GM12875 (cell line): ENCODE data around the gene ME3.

ENCODE experiments used
- H3K4me3 ChIP-seq: one replicate; pipeline ENCODE4 v1.5.1; 2011; ENCODE audit warnings: low read depth, low read length, control low read depth
- CTCF ChIP-seq: IDR thresholded peaks from 2 replicates; pipeline ENCODE4 v1.5.1; 2011; ENCODE audit warnings: low read depth, mild to moderate bottlenecking, control low read depth, inconsistent platforms, low read length, moderate library complexity, borderline replicate concordance; ENCODE audit not compliant: insufficient read depth

ME3 gene

GRCh38 chr11:86580535-86580934 is 91.9 kb downstream of the ME3 start:
- no peak for TF ChIP-seq CTCF

GRCh38 chr11:86579406-86579731 is 93.0 kb downstream of the ME3 start:
- no peak overlapping the region for H3K4me3 ChIP-seq
- no peak for TF ChIP-seq CTCF

More at GRCh38 chr11:86580535-86580934, 91.9 kb downstream of the ME3 start:
- no peak overlapping the region for H3K4me3 ChIP-seq

GRCh38 chr11:86578727-86579405 is 93.5 kb downstream of the ME3 start:
- no peak for TF ChIP-seq CTCF
- H3K4me3 ChIP-seq, result no peak overlapping the region

GRCh38 chr11:86577644-86578636 is 94.5 kb downstream of the ME3 start:
- H3K4me3 ChIP-seq, result no peak overlapping the region
- TF ChIP-seq CTCF, result no peak

GRCh38 chr11:86576946-86577624 is 95.3 kb downstream of the ME3 start:
- no peak overlapping the region for H3K4me3 ChIP-seq
- TF ChIP-seq CTCF, result no peak

- H3K4me3 ChIP-seq, result no peak overlapping the region
- TF ChIP-seq CTCF, result no peak
Observed at GRCh38 chr11:86575927-86576326, 96.5 kb downstream of the ME3 start.
